ENCODE data around the gene INS. TPM values are rescaled to one million over a fixed set of nuclear protein-coding genes. Genes with fewer than 3 reads are reported as not detected.

Gene INS
- total and polyA plus RNA-seq, 2 of the 13 experiments (the other 11 are each of a cell fraction or from before 2014, with no cell fraction given), result not detected

DNA sequence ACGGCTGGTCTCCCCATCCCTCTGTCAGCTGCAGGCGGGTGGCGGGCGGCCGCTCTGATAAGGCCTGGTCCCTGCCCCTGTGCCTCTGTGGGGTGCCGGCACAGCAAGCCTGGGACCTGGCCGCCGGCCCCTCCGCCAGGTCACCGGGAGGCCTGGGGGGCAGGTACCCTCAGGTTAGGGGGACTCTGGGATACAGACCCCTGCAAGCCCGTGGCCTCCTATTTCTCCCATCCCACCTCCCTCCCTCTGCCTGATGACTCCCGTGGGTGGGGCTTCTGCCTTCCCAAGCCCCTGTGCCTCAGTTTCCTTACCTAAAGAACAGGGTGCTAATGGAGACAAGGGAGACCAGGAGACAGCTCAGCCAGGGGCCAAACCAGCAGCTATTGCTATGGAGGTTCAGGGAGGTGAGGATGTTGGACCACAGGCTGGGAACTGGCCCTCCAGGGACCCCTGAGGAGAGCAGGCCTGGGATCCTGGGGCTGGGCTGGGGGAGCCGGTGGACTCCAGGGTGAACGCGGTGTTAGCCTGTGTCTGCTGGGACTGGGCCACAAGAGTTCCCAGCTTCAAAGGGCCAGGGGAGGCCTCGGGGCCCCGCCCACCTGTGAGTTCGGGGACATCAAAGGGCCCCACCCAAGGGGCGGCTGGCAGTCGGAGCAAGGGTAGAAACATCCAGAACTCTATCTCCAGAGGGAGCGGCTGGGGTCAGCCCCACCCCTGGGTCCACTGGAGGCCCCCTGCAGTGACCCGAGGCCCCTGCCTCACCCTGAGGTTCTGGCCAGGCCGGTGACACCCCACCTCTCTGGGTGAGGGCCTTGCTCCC, 42.6 kb upstream of the INS start (continued):
- TF ChIP-seq, protein P1, sequence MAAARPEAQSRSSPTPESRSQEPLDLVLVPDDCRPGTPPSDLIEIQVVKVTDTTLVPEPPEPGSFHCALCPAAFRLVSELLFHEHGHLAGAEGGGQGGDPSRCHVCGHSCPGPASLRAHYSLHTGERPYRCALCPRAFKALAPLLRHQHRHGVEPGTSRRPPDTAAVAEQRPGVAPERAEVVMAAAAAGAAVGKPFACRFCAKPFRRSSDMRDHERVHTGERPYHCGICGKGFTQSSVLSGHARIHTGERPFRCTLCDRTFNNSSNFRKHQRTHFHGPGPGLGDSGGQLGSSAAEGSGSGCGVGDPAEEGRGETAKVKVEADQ (CRISPR knock-in tag; IDR thresholded peaks at IDR 0.05; ENCODE audit: borderline replicate concordance), result no peak
- TF ChIP-seq MAFG (CRISPR knock-in tag; IDR thresholded peaks at IDR 0.05) (no peak), ZNF589 (CRISPR knock-in tag; conservative IDR thresholded peaks at IDR 0.05) (no peak), ZNF274 (CRISPR knock-in tag; IDR thresholded peaks at IDR 0.05) (no peak), ISL2 (CRISPR knock-in tag; IDR thresholded peaks at IDR 0.05) (peak; percentile 64; the same call in 1 of the 2 replicates), MZF1 (CRISPR knock-in tag; IDR thresholded peaks at IDR 0.05; ENCODE audit: borderline replicate concordance) (no peak), ZNF562 (CRISPR knock-in tag; IDR thresholded peaks at IDR 0.05; ENCODE audit: borderline replicate concordance) (no peak), HIVEP1 (CRISPR knock-in tag; IDR thresholded peaks at IDR 0.05) (no peak), ZBTB33 (CRISPR knock-in tag; IDR thresholded peaks at IDR 0.05) (peak; percentile 97), REL (CRISPR knock-in tag; conservative IDR thresholded peaks at IDR 0.05) (no peak), SYNCRIP (IDR thresholded peaks at IDR 0.05; ENCODE audit: insufficient read depth, low read depth, low read length) (no peak), ZHX1 (CRISPR knock-in tag; IDR thresholded peaks at IDR 0.05; ENCODE audit: low read depth) (no peak), FLYWCH1 (CRISPR knock-in tag; IDR thresholded peaks at IDR 0.05) (no peak), TCF12 (IDR thresholded peaks at IDR 0.05) (no peak), TCF12 (CRISPR knock-in tag; IDR thresholded peaks at IDR 0.05) (no peak), ZNF264 (CRISPR knock-in tag; IDR thresholded peaks at IDR 0.05) (no peak), ZNF329 (CRISPR knock-in tag; IDR thresholded peaks at IDR 0.05; ENCODE audit: low read depth) (no peak), SETDB1 (CRISPR knock-in tag; IDR thresholded peaks at IDR 0.05; ENCODE audit: borderline replicate concordance) (no peak), ZNF891 (CRISPR knock-in tag; IDR thresholded peaks at IDR 0.05) (no peak), ZNF773 (CRISPR knock-in tag; IDR thresholded peaks at IDR 0.05; ENCODE audit: borderline replicate concordance) (no peak), ZSCAN12 (CRISPR knock-in tag; IDR thresholded peaks at IDR 0.05) (no peak), HDAC6 (IDR thresholded peaks at IDR 0.05; ENCODE audit: low read depth, low read length) (no peak), GTF3A (CRISPR knock-in tag; conservative IDR thresholded peaks at IDR 0.05) (no peak)
- TF ChIP-seq, protein P2, sequence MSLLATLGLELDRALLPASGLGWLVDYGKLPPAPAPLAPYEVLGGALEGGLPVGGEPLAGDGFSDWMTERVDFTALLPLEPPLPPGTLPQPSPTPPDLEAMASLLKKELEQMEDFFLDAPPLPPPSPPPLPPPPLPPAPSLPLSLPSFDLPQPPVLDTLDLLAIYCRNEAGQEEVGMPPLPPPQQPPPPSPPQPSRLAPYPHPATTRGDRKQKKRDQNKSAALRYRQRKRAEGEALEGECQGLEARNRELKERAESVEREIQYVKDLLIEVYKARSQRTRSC (CRISPR knock-in tag; IDR thresholded peaks at IDR 0.05; ENCODE audit: low read depth), result no peak

Measured in HepG2 (cell line).